MM.1S (cell line): ENCODE results near the gene GTF2H4.
A peak's percentile ranks its signal among the peaks of the same experiment; 100 is the strongest.

Experiments
- DNase-seq: peaks from one replicate; pipeline ENCODE4 v3.0.0-alpha.2; 2015
- H2AFZ ChIP-seq: fragments of 300-600 bp; sonication (generic); 2 replicates; pipeline ENCODE4 v1.6.0; 2016; ENCODE audit warnings: antibody characterized with exemption, low read length
- H3F3A ChIP-seq: fragments of 300-600 bp; sonication (generic); 2 replicates; pipeline ENCODE4 v1.6.1; 2016; ENCODE audit warnings: mild to moderate bottlenecking, antibody characterized with exemption, low read length, moderate library complexity, mixed read lengths; ENCODE audit not compliant: insufficient read depth
- H3K27ac ChIP-seq: fragments of 300-600 bp; sonication (generic); 2 replicates; pipeline ENCODE4 v1.5.1; 2016; ENCODE audit warnings: mild to moderate bottlenecking, low read length
- H3K27me3 ChIP-seq: fragments of 300-600 bp; sonication (generic); replicated peaks from 2 replicates; pipeline ENCODE4 v1.6.0; 2016; ENCODE audit warnings: low read length; ENCODE audit not compliant: insufficient read depth
- H3K36me3 ChIP-seq: fragments of 300-600 bp; sonication (generic); replicated peaks from 2 replicates; pipeline ENCODE4 v1.6.1; 2016; ENCODE audit warnings: mild to moderate bottlenecking, low read length, mixed read lengths; ENCODE audit not compliant: insufficient read depth
- H3K4me1 ChIP-seq: fragments of 300-600 bp; sonication (generic); 2 replicates; pipeline ENCODE4 v1.6.1; 2016; ENCODE audit warnings: low read length, mixed read lengths
- H3K4me2 ChIP-seq: fragments of 300-600 bp; sonication (generic); 2 replicates; pipeline ENCODE4 v1.6.0; 2016; ENCODE audit warnings: low read depth, low read length
- H3K4me3 ChIP-seq: fragments of 300-600 bp; sonication (generic); 2 replicates; pipeline ENCODE4 v1.5.1; 2016; ENCODE audit warnings: low read length, mixed read lengths
- H3K79me2 ChIP-seq: fragments of 300-600 bp; sonication (generic); 2 replicates; pipeline ENCODE4 v1.6.1; 2016; ENCODE audit warnings: mixed run types, low read length, mixed read lengths
- H3K9ac ChIP-seq: fragments of 300-600 bp; sonication (generic); 2 replicates; pipeline ENCODE4 v1.6.1; 2016; ENCODE audit warnings: low read length, mixed read lengths
- H3K9me2 ChIP-seq: fragments of 300-600 bp; sonication (generic); replicated peaks from 2 replicates; pipeline ENCODE4 v1.6.1; 2016; ENCODE audit warnings: mild to moderate bottlenecking, low read length, mixed read lengths; ENCODE audit not compliant: insufficient read depth
- H3K9me3 ChIP-seq: fragments of 300-600 bp; sonication (generic); replicated peaks from 2 replicates; pipeline ENCODE4 v1.6.1; 2016; ENCODE audit warnings: mild to moderate bottlenecking, low read length, mixed read lengths; ENCODE audit not compliant: insufficient read depth
- H4K20me1 ChIP-seq: fragments of 300-600 bp; sonication (generic); 2 replicates; pipeline ENCODE4 v1.6.1; 2016; ENCODE audit warnings: mild to moderate bottlenecking, low read length, moderate library complexity, mixed read lengths; ENCODE audit not compliant: insufficient read depth
- EZH2 ChIP-seq: fragments of 300-600 bp; sonication (generic); optimal IDR thresholded peaks from 2 replicates; pipeline ENCODE3; 2017; ENCODE audit warnings: low read depth, mild to moderate bottlenecking, antibody characterized with exemption, low read length, mixed read lengths
- EZH2phosphoT487 ChIP-seq: fragments of 300-600 bp; sonication (generic); IDR thresholded peaks from 2 replicates; pipeline ENCODE4 v1.6.1; 2018; ENCODE audit warnings: antibody characterized with exemption, low read length
- TF ChIP-seq, protein P1 (sequence below): fragments of 300-600 bp; sonication (generic); IDR thresholded peaks from 2 replicates; pipeline ENCODE4 v1.5.1; 2016; ENCODE audit warnings: antibody characterized with exemption, low read length, mixed read lengths

GTF2H4 gene

DNA sequence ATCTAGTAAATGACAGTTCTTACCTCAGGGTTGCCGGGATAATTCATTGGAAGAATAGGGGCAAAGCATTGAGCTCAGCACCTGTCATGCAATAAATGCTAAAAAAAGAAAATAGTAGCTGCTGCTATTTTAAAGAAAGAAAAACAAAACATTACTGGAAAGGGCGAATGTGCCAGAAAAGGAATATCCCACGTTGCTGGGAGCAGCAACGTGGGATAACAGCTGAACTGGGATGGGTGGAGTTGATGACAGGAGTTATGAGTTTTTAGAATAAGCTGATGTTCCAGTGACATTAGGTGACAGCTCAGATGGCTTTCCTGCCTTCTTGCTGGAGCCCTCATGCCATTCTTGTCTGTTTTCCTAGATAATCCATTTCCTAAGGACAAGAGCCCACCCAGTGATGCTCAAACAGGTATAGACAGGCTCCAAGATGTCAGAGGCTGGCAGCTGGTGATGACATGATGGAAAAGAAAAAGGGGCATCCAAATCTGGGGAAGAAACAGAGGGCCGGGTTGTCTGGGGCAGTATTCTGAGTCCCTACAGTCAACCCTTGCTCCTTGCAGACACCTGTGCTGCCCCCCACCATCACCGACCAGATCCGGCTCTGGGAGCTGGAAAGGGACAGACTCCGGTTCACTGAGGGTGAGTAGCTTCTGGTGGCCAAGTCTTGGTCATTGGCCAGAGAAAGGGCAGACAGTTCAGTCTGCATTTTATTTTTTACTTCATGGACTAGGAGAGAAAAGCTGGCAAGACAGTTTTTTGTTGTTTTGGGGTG, 4.9 kb downstream of the GTF2H4 start:
- Histone ChIP-seq H3K27me3 (no peaks in the 10 kb centered on the region), H4K20me1 (no peaks in the 10 kb centered on the region), H3K27ac (no peak overlapping the region), H3K36me3 (no peaks in the 10 kb centered on the region), H2AFZ (peak overlapping the region; percentile 97), H3K9me2 (no peaks in the 10 kb centered on the region), H3K79me2 (peaks cover 10% of the 10 kb centered on the region), H3K9ac (0 out of 2 replicates have a peak overlapping the region, but pooled peaks have one; percentile 93), H3K4me1 (peaks cover 14% of the 10 kb centered on the region), H3K4me3 (peak overlapping the region; percentile 85), H3F3A (no peaks in the 10 kb centered on the region; the same call in 1 of the 2 replicates), H3K4me2 (peak overlapping the region; percentile 98; the same call in 1 of the 2 replicates), H3K9me3 (no peaks in the 10 kb centered on the region)
- no peak for DNase-seq
- TF ChIP-seq EZH2phosphoT487: no peak
- TF ChIP-seq EZH2: no peak
- TF ChIP-seq, protein P1, sequence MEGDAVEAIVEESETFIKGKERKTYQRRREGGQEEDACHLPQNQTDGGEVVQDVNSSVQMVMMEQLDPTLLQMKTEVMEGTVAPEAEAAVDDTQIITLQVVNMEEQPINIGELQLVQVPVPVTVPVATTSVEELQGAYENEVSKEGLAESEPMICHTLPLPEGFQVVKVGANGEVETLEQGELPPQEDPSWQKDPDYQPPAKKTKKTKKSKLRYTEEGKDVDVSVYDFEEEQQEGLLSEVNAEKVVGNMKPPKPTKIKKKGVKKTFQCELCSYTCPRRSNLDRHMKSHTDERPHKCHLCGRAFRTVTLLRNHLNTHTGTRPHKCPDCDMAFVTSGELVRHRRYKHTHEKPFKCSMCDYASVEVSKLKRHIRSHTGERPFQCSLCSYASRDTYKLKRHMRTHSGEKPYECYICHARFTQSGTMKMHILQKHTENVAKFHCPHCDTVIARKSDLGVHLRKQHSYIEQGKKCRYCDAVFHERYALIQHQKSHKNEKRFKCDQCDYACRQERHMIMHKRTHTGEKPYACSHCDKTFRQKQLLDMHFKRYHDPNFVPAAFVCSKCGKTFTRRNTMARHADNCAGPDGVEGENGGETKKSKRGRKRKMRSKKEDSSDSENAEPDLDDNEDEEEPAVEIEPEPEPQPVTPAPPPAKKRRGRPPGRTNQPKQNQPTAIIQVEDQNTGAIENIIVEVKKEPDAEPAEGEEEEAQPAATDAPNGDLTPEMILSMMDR: no peak

DNA sequence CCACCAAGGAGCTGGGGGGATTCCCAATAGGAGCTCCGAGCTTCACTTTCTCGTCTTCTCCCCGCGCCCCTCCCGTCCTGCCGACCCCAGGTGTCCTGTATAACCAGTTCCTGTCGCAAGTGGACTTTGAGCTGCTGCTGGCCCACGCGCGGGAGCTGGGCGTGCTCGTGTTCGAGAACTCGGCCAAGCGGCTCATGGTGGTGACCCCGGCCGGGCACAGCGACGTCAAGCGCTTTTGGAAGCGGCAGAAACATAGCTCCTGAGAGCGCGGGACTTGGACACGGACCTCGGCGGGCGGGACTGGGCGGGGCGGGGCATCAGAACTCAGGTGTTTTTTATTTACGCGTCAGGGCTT, 5.7 kb downstream of the GTF2H4 start:
- H3K9ac ChIP-seq: peak overlapping the region; percentile 93; the same call in 1 of the 2 replicates
- no peak for DNase-seq
- H3K9me2 ChIP-seq: no peaks in the 10 kb centered on the region
- no peaks in the 10 kb centered on the region; the same call in 1 of the 2 replicates for H3F3A ChIP-seq
- no peaks in the 10 kb centered on the region for H3K36me3 ChIP-seq
- H3K4me2 ChIP-seq: peak overlapping the region; percentile 98
- TF ChIP-seq EZH2 (no peak), EZH2phosphoT487 (no peak)
- TF ChIP-seq, protein P1: no peak
- peak overlapping the region; percentile 45; the same call in 1 of the 2 replicates for H3K27ac ChIP-seq
- peak overlapping the region; percentile 85 for H3K4me3 ChIP-seq
- H4K20me1 ChIP-seq: no peaks in the 10 kb centered on the region
- no peaks in the 10 kb centered on the region for H3K9me3 ChIP-seq
- H3K4me1 ChIP-seq: peaks cover 12% of the 10 kb centered on the region
- H3K27me3 ChIP-seq: no peaks in the 10 kb centered on the region
- peaks cover 4% of the 10 kb centered on the region for H3K79me2 ChIP-seq
- peak overlapping the region; percentile 97 for H2AFZ ChIP-seq

DNA sequence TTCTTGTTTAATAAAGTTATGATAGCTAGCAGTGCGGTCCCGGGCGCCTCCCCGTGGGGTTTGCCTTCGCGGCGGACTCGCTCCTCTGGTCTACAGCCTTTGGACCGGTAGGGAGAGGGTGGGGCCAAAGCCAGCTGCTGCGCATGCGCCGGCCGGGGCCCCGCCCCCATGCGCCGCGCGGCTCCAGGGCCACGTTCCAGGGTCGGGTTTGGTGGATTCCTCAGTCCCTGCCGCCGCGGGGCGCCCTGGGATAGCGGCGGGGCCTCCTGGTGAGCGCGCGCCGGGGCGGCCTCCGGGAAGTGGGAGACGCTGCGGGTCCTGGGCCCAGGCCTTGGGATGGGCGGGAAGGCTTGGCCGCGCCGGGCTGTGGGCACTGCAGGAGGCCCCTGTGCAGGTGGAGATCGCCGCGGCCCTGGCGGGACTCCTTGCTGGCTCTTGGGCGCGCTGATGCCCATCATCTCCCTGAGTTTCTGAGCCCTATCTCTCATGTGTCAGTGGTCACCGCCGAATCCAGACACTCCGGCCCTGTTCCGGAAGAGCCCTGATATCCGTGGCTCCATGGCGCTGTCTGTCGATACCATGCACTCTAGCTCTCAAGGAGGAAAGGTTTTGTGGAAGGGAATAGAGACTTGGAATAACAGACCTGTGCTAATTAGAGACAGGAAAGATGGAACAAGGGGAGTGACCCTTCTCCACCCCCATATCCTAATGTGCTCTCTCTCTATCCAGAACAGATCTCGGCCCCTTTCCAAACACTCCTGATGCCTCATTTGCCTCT, 6.3 kb downstream of the GTF2H4 start, which contains the start of gene VARS2:
Gene VARS2 (plus strand): TSS at position 163 of the 778 bp plus-strand sequence. CDS start 599 bp downstream, at position 762.
- TF ChIP-seq, protein P1: peak; percentile 26
- TF ChIP-seq EZH2phosphoT487: no peak
- Histone ChIP-seq H4K20me1 (no peaks in the 10 kb centered on the region), H3K4me1 (peaks cover 8% of the 10 kb centered on the region; the same call in 1 of the 2 replicates), H3K79me2 (no peaks in the 10 kb centered on the region), H3K27me3 (no peaks in the 10 kb centered on the region), H3K4me3 (peak within 1 kb of the TSS; percentile 85), H3K36me3 (no peaks in the 10 kb centered on the region), H3K27ac (peak within 1 kb of the TSS; percentile 45; the same call in 1 of the 2 replicates), H2AFZ (peak within 1 kb of the TSS; percentile 97), H3K9me2 (no peaks in the 10 kb centered on the region), H3K9me3 (no peaks in the 10 kb centered on the region), H3K9ac (peak within 1 kb of the TSS; percentile 93), H3K4me2 (peak within 1 kb of the TSS; percentile 98), H3F3A (no peaks in the 10 kb centered on the region; the same call in 1 of the 2 replicates)
- DNase-seq: peak; percentile 88
